GM19438 (cell line): Measurements from ENCODE around the gene DUSP2.

Experiments used
- ATAC-seq: cut with Tn5 transposase; IDR thresholded peaks from one replicate; pipeline ENCODE4 v1.9.1; 2021; ENCODE audit warnings: low read depth; ENCODE audit not compliant: unreplicated experiment

DUSP2 gene

GRCh38 chr2:96116879-96117533 lies 28.2 kb downstream of the DUSP2 start:
- ATAC-seq: peak; percentile 60

GRCh38 chr2:96116424-96116878 lies 28.8 kb downstream of the DUSP2 start, which contains the start of gene ADRA2B:
ADRA2B (minus strand) TSS chr2:96116571; CDS start chr2:96116149, 422 bp downstream.
- ATAC-seq: peak; percentile 57

- no peak for ATAC-seq
Measured at GRCh38 chr2:96115631-96116423, 29.4 kb downstream of the DUSP2 start.

GRCh38 chr2:96114903-96115581 lies 30.2 kb downstream of the DUSP2 start:
- no peak for ATAC-seq

- no peak for ATAC-seq
Measured at GRCh38 chr2:96114546-96114902, 30.7 kb downstream of the DUSP2 start.

GRCh38 chr2:96113951-96114350 lies 31.3 kb downstream of the DUSP2 start:
- no peak for ATAC-seq

- no peak for ATAC-seq
Measured at GRCh38 chr2:96113367-96113677, 31.9 kb downstream of the DUSP2 start.

GRCh38 chr2:96112501-96113366 lies 32.5 kb downstream of the DUSP2 start:
- no peak for ATAC-seq

GRCh38 chr2:96111823-96112500 lies 33.3 kb downstream of the DUSP2 start:
- no peak for ATAC-seq

- ATAC-seq: no peak
Measured at GRCh38 chr2:96111257-96111640, 34.0 kb downstream of the DUSP2 start.

GRCh38 chr2:96110621-96111256 lies 34.5 kb downstream of the DUSP2 start:
- ATAC-seq: no peak

- ATAC-seq: no peak
Measured at GRCh38 chr2:96109931-96110511, 35.2 kb downstream of the DUSP2 start.

GRCh38 chr2:96109361-96109680 lies 35.9 kb downstream of the DUSP2 start:
- no peak for ATAC-seq

- ATAC-seq: no peak
Measured at GRCh38 chr2:96108541-96109360, 36.5 kb downstream of the DUSP2 start.

- ATAC-seq: no peak
Measured at GRCh38 chr2:96108151-96108540, 37.1 kb downstream of the DUSP2 start.

GRCh38 chr2:96107708-96108065 lies 37.6 kb downstream of the DUSP2 start:
- ATAC-seq: no peak

- ATAC-seq: no peak
Measured at GRCh38 chr2:96106991-96107707, 38.1 kb downstream of the DUSP2 start.
